HG03175 (cell line): Measurements from ENCODE around the gene FADS2.

Experiments used
- ATAC-seq: cut with Tn5 transposase; IDR thresholded peaks from one replicate; pipeline ENCODE4 v1.9.1; 2021; ENCODE audit warnings: mild to moderate bottlenecking, moderate library complexity; ENCODE audit not compliant: unreplicated experiment

FADS2 gene

GRCh38 chr11:61817471-61818202 lies 10.5 kb upstream of the FADS2 start:
- ATAC-seq, result no peak

GRCh38 chr11:61820174-61820573 lies 7.9 kb upstream of the FADS2 start:
- no peak for ATAC-seq

GRCh38 chr11:61826930-61827570 lies 1.1 kb upstream of the FADS2 start:
- ATAC-seq, result peak; percentile 6

- ATAC-seq, result peak; percentile 8
Observed at GRCh38 chr11:61828379-61828628, 204 bp downstream of the FADS2 start.

- peak; percentile 32 for ATAC-seq
Observed at GRCh38 chr11:61828629-61829407, 718 bp downstream of the FADS2 start.

GRCh38 chr11:61829806-61830205 lies 1.7 kb downstream of the FADS2 start:
- no peak for ATAC-seq

GRCh38 chr11:61830237-61831105 lies 2.4 kb downstream of the FADS2 start:
- no peak for ATAC-seq

GRCh38 chr11:61832207-61832606 lies 4.1 kb downstream of the FADS2 start:
- ATAC-seq, result no peak

- ATAC-seq, result no peak
Observed at GRCh38 chr11:61832754-61833153, 4.7 kb downstream of the FADS2 start.

GRCh38 chr11:61833471-61833870 lies 5.4 kb downstream of the FADS2 start:
- ATAC-seq, result no peak

- no peak for ATAC-seq
Observed at GRCh38 chr11:61833926-61834277, 5.8 kb downstream of the FADS2 start.

GRCh38 chr11:61834278-61835048 lies 6.4 kb downstream of the FADS2 start:
- peak; percentile 91 for ATAC-seq

GRCh38 chr11:61836193-61836592 lies 8.1 kb downstream of the FADS2 start:
- no peak for ATAC-seq

- no peak for ATAC-seq
Observed at GRCh38 chr11:61837411-61838005, 9.4 kb downstream of the FADS2 start.

GRCh38 chr11:61838501-61838900 lies 10.4 kb downstream of the FADS2 start:
- ATAC-seq, result no peak

GRCh38 chr11:61838921-61839320 lies 10.8 kb downstream of the FADS2 start:
- no peak for ATAC-seq

GRCh38 chr11:61839742-61840141 lies 11.6 kb downstream of the FADS2 start:
- ATAC-seq, result no peak

GRCh38 chr11:61840371-61840770 lies 12.3 kb downstream of the FADS2 start:
- no peak for ATAC-seq

- ATAC-seq, result no peak
Observed at GRCh38 chr11:61841636-61842527, 13.8 kb downstream of the FADS2 start.
